ENCODE data around the gene DSG3.

DSG3 gene

DNA sequence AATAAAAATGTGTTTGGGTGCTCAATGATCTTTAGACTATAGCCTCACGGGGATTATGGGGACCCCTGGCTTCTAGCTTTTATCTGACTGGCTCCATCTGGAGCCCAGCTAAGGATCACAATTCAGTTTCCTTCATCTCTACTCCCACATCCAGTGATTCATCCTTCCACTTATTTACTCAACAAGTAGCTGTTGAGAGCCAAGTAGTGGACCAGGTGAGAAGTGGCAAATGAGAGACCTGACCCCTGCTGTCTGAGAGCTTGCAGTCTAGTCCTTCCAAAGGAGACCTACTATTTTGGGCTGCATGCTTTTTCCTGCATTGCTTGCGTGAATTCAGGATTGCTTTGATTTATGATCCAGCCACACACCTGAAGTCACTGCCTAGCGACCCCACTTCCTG lies 10.7 kb upstream of the DSG3 start:
- DNase-seq, result no peak

DNA sequence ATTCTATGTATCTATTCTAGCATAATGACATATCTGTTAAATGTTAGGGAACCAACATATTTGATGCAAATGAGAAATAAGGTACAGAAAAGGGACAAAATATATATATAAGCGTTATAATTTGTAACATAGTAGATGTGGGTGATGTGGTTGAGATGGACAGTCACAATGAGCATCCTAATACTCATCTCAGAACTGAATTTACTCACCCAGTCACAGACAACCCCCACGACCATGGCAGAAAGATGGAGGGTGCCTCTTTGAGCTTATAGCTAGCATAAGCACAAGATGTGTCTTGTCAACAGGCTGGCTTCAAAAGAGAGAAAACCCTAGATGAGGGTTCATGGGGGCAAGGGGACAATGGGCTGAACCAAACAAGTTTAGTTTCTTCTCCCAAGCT lies 9.1 kb upstream of the DSG3 start:
- DNase-seq, result no peak

DNA sequence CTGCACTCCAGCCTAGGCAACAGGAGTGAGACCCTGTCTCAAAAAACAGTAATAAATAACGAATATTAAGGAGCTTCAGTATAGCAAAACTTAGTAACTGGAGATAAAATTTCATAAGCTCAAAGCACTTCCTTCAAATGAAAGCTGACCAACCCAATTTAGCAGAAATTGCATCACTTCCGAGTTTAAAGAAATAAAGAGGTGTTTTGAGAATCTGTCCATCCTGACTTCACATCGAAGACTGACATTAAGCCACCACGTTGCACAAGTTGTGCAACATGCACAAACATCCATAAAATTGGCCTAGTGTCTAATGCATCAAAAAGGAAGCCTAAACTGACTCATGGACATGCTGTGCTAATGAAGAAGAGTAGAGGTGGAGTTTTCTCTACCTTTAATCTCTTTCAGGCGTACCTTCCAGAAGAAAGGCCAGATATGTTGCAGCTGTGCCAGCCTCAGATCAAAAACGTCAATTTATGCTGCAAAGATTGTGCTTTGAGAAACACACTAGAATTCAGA lies 7.7 kb upstream of the DSG3 start:
- DNase-seq, result peak; percentile 3

DNA sequence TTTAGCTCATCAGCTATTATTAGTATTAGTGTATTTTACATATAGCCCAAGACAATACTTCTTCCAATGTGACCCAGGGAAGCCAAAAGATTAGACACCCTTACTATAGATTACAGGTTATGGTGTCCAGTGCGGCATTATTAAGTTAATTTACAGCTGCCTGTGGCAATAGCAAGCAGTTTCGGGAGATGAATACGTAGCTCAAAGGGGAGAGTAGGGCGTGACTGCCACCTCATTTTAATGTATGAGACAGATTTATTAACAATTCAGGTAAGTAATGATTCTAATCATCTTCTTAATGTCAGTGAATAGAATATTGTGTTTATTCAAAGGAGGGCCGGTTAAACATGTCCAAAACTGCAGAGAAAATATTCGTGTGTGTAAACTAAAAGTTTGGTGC lies 6.8 kb upstream of the DSG3 start:
- no peak for DNase-seq

DNA sequence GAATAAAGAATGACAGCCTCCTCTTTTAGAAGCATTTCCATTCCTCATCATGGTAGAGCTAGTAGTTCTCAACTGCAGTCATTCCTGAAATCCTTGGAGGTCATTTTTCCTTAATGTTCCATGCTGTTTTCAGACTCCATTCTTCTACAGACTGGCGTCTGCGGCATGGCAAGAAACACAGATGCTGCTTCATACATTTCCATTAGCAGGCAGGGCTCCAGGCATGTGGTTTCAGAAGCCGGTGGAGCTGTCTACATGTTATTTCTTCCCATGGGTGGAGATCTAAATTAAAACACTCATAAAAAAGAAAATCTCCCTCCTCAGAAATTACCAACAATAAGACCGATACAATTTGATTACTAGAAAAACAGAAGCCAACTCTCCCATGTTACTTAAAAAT lies 6.0 kb upstream of the DSG3 start:
- no peak for DNase-seq

DNA sequence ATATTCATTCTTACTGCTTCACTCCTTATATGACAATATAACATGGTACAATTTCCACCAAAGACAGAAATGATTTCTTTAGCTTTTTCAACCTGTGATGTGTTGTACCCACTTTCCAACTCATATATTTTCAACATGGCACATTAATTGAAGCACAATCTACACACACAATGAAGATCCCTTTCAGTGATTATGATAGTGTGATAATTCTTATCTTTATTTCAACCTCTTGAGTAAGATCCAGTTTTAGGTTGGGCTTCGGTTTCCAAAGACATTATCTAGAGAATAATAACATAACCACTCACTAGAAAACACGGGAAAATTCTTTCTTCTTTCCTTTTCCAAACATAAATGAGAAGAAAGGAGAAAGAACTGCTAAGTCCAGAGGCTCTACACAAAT lies 3.4 kb upstream of the DSG3 start:
- no peak for DNase-seq

DNA sequence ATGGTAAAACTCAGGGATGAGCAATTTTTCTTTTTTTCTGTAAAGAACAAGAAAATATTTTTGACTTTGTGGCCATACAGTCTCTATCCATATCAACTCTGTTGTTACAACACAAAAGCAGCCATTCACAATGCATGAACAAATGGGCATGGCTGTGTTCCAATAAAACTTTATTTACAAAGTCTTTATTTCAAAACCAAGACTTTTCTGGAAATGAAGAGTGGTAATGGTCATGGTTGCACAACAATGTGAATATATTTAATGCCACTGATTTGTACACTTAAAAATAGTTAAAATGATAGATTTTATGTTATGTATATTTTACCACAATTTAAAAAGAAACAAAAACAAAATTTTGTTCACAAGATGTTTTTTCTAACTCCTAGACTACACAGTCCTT lies 1.6 kb upstream of the DSG3 start:
- DNase-seq, result no peak

DNA sequence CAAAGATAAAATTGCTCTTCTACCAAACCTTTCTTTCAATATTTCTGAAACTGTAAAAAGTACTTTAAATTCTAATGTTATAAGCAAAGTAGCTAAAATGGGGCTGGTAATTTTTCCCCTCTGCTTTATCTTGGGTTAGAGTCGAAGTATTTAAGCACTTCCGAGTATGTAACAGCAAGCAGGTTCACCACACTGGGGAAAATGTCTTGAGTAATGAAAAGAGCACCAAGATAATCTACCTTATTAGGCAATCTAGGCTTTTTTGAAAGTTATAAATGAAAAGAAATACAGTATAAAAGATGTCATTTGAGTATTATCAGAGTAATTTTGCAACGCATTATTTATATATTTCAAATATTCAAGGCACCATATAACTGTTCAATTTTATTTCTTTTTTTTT lies 687 bp upstream of the DSG3 start:
- DNase-seq, result no peak

DNA sequence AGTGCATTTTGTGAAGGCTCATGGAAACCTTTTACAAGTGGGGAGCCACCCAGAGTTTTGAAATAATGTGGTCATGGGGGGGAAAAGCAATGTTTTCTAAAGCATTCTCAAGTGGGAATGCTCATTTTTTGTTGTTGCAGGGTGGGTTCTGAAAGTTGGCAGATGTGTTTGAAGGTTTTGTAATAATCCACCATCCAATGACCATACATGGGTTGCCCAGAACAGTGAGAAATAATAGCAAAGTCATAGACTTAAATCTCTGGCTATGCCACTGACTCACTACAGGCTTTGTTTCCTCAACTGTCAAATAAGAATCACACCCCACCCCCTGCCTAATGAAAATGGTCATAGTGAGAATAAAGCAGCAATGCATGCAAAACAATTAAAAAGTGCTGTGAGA lies 2.9 kb downstream of the DSG3 start:
- no peak for DNase-seq

DNA sequence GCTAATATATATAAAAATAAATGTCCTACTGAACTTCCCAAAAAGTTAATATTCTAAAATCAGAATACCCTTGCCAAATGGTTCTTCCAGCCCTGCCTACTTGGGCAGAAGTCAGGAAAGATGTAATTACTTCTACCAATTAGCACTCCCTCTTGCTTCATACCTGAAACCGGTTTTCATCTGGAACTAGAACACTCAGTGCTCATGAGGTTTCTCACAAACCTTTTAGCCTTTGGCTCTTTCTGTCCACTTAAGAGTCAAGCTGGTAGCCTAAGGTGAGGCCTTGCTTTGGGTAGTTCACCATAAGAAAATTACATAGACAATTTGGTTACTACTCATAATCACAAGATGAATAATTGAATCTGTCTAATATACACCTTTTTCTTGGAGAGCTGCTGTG lies 4.1 kb downstream of the DSG3 start:
- no peak for DNase-seq

DNA sequence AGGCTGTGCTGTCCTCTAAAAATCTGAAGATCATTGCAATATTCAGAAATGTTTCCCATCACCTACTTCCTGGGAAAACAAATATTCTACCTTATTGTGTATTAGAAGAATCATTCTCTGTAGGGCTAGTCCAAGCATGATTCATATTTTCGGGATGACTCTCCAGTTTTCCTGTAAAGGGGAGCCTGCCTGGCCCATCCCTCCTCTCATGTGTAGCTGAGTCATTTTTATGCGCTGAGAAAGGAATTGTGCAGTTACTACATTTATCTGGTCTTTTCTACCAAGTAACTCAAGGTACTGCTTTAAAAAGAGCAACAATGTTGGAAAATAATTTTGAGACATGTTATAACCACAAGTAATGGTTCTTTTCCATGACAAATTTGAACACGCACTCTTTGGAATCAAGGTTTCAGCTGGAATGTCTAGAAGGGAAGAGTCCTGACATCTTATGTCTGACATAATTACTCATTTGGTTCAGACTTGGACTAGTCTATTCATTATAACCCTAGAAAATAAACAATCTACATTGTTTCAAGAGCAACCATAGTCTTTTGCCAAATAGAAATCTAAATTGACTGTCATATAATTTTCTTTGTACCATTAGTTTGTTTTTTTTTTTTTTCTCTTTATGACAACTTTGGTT lies 6.6 kb downstream of the DSG3 start:
- DNase-seq, result no peak

DNA sequence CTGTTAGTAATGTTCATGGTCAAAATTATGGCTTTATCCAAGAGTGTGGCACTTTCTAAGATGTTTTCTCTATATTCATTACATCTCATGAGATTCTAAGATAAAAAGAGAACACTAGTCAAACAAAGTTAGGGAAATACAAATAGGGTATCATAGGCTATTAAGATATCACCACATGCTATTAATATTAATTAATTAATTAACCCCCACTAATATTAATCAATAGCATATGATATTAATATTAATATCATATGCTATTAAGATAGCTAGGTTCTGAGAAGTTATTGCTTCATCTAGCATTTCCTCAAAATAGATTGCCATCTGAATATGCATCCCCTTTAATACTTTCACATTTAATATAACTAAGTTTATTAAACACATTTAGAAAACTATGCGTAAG lies 22.1 kb downstream of the DSG3 start:
- no peak for DNase-seq

DNA sequence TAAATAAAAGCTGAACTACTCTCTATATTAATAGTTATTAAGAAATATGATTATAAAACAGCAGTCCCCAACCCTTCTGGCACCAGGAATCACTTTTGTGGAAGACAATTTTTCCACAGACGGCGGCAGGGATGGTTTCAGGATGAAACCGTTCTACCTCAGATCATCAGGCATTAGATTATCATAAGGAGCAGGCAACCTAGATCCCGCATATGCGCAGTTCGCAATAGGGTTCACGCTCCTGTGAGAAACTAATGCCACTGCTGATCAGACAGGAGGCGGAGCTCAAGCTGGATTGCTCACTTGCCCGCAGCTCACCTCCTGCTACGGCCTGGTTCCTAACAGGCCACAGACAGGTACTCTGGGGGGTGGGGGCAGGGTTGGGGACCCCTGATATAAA lies 31.1 kb downstream of the DSG3 start:
- DNase-seq, result no peak

DNA sequence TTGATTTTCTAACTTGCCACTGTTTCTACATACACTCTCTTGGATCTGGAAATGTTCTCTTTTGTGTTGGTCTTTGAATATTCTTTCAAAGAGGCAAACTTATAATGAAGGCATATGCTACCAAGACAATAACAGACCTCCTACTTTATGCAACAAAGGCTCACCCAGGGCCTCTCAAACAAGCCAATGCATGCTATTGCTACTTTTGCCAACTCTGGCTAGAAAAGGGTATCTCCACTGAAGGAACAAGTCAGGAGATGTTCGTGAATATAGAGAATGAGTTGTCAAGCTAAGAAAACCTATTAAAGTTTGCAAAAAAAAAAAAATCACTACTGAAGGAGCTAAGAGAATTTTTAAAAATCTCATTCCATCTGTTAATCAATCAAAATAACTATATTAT lies 34.5 kb downstream of the DSG3 start:
- no peak for DNase-seq

DNA sequence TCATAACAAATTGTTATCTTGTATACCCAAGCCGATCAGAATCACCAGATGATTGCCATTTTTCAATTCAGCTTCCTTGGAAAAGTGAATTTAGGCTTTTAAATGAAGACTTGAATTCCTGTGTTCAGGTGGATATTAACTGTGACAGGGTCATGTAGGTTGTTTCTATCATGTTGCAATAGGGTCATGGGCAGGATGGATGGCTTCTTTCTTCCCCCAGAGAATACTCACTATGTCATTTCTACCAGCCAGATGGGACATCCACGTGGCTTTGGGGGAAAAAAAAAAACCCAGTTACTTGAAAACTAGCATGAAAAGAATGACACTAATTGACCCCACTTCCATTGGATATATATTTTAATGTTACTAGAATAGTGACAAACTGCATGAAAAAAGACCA lies 35.9 kb downstream of the DSG3 start:
- DNase-seq, result no peak

DNA sequence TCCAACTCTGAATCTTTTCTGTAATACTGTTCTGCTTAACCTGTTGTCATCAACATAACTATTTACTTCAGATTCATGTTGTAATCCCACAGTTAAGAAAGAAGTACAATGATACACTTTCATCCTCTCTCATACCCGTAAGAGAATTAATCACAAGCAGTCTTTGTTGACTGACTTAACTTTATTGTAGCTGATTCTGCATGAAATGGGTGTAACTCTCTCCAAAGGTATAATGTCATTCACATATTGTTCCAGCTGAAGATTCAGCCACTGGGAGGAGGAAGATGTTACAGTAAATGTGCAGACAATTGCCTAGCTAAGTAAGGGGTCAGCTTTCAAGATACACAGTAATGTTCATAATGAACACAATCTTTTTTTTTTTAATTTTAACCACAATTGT lies 36.9 kb downstream of the DSG3 start:
- DNase-seq, result no peak

DNA sequence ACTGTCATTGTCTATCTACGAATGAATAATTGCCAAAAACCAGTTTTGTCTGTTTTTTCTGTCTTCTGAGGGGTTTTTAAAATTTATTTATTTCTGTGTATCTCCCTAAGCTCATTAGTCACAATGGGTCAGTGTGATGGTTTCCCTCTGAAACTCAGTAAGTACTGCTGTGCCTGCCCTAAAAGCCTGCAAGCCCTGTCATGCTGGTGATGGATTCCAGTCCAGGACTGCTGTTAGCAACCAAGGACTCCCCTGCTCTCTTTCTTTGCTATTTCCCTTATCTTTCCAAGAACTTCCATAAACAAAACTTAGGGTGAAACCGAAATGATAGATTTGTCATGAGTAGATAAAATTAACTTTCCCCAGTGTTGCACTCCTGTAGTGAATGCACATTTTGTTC lies 38.6 kb downstream of the DSG3 start:
- no peak for DNase-seq

DNA sequence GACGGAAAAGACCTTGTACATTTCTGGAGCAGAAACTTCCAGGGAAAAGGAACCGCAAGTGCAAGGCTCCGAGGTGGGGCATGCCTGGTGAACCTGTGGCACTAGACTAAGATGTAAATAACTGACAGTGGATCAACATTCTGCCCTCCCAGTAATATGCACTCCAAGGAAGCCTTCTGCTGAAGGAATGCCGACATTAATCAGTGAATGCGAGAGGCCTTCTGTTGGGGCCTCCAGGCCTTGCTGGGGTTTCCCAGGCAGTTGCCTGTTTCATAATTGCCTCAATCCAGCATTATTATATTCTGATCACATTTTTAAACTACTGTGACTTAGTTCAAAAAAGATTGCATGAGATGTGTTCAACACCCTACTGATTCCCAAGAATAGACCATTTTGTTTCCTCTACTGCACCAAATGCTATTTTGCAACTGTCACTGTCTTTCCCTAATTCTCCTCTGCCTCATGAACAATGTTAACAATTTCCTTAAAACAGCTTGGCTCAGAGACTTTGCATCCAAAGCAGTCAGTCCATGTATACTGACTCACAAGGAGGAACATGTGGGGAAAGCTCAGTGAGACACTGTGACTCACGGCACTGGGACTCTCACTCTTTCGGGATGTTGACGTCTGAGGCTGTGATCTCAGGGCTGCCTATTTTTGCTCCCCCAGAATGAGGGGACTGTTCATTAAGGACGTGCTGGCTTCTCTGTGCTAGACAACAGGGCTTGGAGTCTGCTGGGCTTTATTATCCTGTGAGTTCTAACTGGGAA lies 39.9 kb downstream of the DSG3 start:
- DNase-seq, result no peak

DNA sequence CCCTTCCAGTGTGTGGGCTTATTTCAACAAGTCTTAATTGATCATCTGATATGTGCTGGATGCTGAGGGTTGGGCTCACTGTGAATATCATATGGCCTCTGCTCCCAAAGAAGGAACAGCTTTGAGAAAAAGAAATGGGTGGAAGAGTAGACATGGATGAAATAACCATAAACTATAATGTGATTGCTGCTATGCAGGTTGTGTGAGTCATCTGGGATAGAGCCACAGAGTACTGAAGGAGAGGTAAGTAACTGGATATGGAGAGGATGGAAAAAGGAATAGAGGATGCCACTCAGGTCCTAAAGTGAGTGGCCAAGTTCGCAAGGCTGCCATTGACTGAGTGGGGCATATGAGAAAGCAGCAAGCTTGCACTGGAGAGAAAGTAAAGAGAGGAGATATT lies 41.8 kb downstream of the DSG3 start:
- DNase-seq, result no peak

DNA sequence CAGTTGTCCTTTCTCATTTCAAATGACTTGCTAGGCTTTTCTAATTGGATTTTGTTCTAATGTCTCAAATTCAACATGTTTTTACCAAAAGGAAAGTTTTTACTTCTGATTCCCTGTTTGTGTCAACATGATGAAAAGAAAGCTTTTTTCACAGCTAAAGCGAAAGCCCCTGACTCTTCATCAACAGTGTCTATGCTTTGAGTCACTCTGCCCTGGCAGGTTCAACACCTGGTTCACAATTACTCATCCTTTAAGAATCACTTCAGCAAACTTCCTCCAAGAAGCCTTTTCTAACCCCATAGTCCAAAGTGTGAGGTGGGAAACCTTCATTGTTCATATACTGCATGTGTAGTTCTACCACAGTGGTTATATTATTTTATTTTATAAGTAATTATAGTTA lies 42.8 kb downstream of the DSG3 start:
- DNase-seq, result no peak

DNA sequence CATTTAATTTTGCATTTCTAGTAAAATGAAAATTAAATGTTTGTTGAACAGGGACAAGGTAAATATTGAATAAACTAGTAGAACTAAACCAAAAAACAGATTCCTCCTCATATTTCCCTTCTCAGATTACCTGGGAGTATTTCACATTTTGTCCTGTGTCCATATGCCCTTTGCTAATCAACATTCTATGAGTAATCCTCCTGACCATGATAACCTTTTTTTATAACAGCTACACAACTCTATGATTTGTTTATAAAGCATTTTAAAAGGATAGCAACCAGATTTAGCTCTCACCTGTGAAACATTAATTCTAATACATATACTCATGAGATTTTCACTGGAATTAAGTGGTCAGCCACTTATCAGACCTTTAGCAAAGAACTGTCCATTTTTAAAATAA lies 43.3 kb downstream of the DSG3 start:
- DNase-seq, result no peak

DNA sequence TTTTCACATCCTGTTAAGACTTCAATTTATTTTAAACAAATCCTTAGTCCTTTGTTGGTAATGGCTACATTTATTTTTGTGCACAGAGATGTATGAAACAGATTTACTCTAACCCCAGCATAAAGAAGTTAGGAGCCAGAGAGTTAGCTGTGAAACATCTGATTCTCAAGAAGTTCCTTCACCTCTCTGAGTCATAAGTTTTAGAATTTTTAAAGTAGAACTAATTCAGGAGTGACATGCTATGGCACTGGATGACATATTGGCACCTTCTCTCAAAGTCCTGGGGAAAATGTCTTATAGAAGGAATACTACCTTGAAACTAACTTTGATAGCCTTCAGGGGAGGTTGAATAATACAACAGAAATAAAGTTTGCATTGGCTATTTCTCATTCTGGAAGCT lies 44.0 kb downstream of the DSG3 start:
- no peak for DNase-seq

DNA sequence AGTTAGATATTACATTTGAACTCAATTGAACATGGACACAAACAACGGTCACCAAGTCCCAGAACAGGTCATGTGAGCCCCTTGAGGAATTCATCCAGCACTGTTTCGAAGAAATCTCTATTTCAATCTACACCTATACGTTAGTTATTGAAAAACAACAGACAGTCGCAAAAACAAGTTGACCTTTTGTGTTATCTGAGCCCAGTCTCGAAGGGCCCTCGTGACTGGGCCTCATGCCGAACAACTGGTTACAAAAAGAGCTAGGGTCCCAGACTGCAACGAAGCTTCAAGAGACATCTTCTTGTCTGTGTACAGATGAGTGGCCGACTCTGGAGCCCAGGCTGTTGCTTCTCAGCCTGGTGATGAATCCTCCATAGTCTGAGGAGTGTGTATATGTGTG lies 45.1 kb downstream of the DSG3 start:
- DNase-seq, result no peak

DNA sequence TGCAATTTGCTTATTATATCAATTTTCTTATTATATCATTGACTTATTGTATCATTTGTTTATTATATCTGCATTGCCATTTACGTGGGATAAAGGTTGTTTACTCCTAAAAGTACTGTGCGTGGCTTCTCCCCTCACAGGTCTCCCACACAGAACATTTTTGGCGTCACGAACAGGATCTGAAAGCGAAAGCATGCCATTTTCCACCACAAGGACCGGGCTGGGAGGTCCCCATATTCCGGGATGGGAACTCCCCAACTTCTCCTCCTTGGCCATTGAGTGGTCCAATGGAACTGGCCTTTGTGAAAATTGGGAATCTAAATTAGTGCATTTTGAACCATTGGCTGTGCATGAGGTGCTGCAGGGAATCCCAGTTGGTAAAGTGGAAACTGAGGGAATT lies 45.6 kb downstream of the DSG3 start:
- no peak for DNase-seq

DNA sequence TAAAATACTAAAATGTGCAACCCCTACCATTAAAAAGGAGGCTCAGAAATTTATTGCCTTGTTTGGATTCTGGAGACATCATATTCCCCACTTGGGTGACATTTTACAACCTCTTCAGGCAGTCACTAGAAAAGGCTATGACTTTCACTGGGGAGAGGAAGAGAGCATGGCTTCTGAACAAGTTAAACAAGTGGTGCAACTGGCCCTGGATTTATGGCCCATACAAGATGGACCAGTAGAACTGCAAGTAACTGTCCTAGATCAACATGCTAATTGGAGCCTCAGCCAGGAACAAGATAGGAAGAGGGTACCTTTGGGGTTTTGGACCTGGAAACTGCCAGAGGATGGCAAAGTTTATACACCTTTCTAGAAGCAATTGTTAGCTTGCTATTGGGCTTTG lies 46.4 kb downstream of the DSG3 start:
- no peak for DNase-seq

All from AML-193 (cell line).